GM12892 (cell line): ENCODE measurements around the gene SAMD5.

Experiments used
- POLR2A ChIP-seq: IDR thresholded peaks from 2 replicates; pipeline ENCODE4 v1.6.1; 2011; ENCODE audit warnings: low read depth, low read length, control low read depth
- POLR2AphosphoS5 ChIP-seq: IDR thresholded peaks from 2 replicates; pipeline ENCODE4 v1.6.1; 2011; ENCODE audit warnings: low read depth, low read length, control low read depth

GRCh38 chr6:147547369-147547902, 38.9 kb downstream of the SAMD5 start:
- TF ChIP-seq POLR2A (no peak), POLR2AphosphoS5 (no peak)
